IMR-90 (cell line): ENCODE data around the gene RTN3. TPM values are rescaled to one million over a fixed set of nuclear protein-coding genes. Genes with fewer than 3 reads are reported as not detected.
A peak's percentile ranks its signal among the peaks of the same experiment; 100 is the strongest.

Source experiments
- ATAC-seq: fragments of 200-7000 bp; cut with Tn5 transposase; 2 replicates; pipeline ENCODE4 v1.9.1; 2020; ENCODE audit warnings: low read depth, mild to moderate bottlenecking, moderate library complexity
- BruUV-seq: library from RNA; stranded (reverse); fragments of 400-500 nt; replicated peaks from 2 replicates; lab custom pipeline; 2021; lab: Mats Ljungman, UMichigan
- CTCF ChIA-PET: fragments of 300-600 bp; formaldehyde crosslinking; extraction: SDS; loops from one replicate; lab custom pipeline; 2021; ENCODE audit warnings: antibody characterized with exemption; lab: Yijun Ruan, JAX
- POLR2A ChIA-PET: fragments of 300-600 bp; sonication (Branson Sonifier 250); formaldehyde crosslinking; loops from one replicate; lab custom pipeline; 2022; ENCODE audit warnings: antibody characterized with exemption; ENCODE audit not compliant: unreplicated experiment; lab: Charles Lee
- DNase-seq: peaks from one replicate; pipeline ENCODE4 v3.0.0; 2013
- H2AFZ ChIP-seq: replicated peaks from 2 replicates; pipeline ENCODE3; 2013; ENCODE audit warnings: low read length, mild to moderate bottlenecking; ENCODE audit not compliant: poor library complexity
- H2AK5ac ChIP-seq: 2 replicates; pipeline ENCODE4 v1.6.1; 2013; ENCODE audit warnings: low read depth, low read length, inconsistent platforms
- H2AK9ac ChIP-seq: replicated peaks from 2 replicates; pipeline ENCODE3; 2013; ENCODE audit warnings: mild to moderate bottlenecking, low read depth, low read length, moderate library complexity; ENCODE audit not compliant: poor library complexity
- H2BK120ac ChIP-seq: 2 replicates; pipeline ENCODE4 v1.6.1; 2013; ENCODE audit warnings: low read depth, low read length, inconsistent platforms
- H2BK15ac ChIP-seq: 3 replicates; pipeline ENCODE4 v1.6.1; 2013; ENCODE audit warnings: low read depth, low read length, inconsistent platforms
- H2BK20ac ChIP-seq: 2 replicates; pipeline ENCODE4 v1.6.1; 2013; ENCODE audit warnings: low read depth, mild to moderate bottlenecking, inconsistent platforms, low read length, moderate library complexity
- H2BK5ac ChIP-seq: 2 replicates; pipeline ENCODE4 v1.6.1; 2013; ENCODE audit warnings: mild to moderate bottlenecking, low read depth, low read length, inconsistent platforms; ENCODE audit not compliant: poor library complexity, severe bottlenecking
- H3K14ac ChIP-seq: replicated peaks from 2 replicates; pipeline ENCODE4 v1.6.1; 2013; ENCODE audit warnings: low read depth, low read length, inconsistent platforms
- H3K18ac ChIP-seq: 2 replicates; pipeline ENCODE4 v1.6.1; 2013; ENCODE audit warnings: low read depth, low read length, control low read depth
- H3K23ac ChIP-seq: 2 replicates; pipeline ENCODE4 v1.6.1; 2013; ENCODE audit warnings: low read depth, low read length, inconsistent platforms
- H3K27ac ChIP-seq: 2 replicates; pipeline ENCODE4 v1.5.1; 2013; ENCODE audit warnings: mild to moderate bottlenecking, control low read depth, low read length; ENCODE audit not compliant: insufficient read depth
- H3K27me3 ChIP-seq: 2 replicates; pipeline ENCODE4 v1.6.1; 2013; ENCODE audit warnings: low read length; ENCODE audit not compliant: control insufficient read depth, insufficient read depth
- H3K36me3 ChIP-seq: 2 replicates; pipeline ENCODE4 v1.6.1; 2013; ENCODE audit warnings: low read length, mixed read lengths; ENCODE audit not compliant: control insufficient read depth, insufficient read depth
- H3K4ac ChIP-seq: 2 replicates; pipeline ENCODE4 v1.6.1; 2013; ENCODE audit warnings: low read depth, low read length, inconsistent platforms
- H3K4me1 ChIP-seq: 2 replicates; pipeline ENCODE4 v1.6.1; 2013; ENCODE audit warnings: low read length, mixed read lengths; ENCODE audit not compliant: control insufficient read depth, insufficient read depth
- H3K4me2 ChIP-seq: 2 replicates; pipeline ENCODE4 v1.6.1; 2013; ENCODE audit warnings: low read depth, mild to moderate bottlenecking, control low read depth, low read length, moderate library complexity
- H3K4me3 ChIP-seq: 2 replicates; pipeline ENCODE4 v1.5.1; 2013; ENCODE audit warnings: low read depth, mild to moderate bottlenecking, control low read depth, low read length, moderate library complexity; ENCODE audit not compliant: insufficient read depth
- H3K56ac ChIP-seq: 2 replicates; pipeline ENCODE4 v1.6.1; 2013; ENCODE audit warnings: low read length, inconsistent platforms; ENCODE audit not compliant: insufficient read depth; ENCODE audit errors: extremely low read depth
- H3K79me1 ChIP-seq, 2 experiments: 2 replicates each; pipeline ENCODE4 v1.6.1; 2013; ENCODE audit warnings: low read length in 2 of 2, inconsistent platforms in 1 of 2, low read depth in 1 of 2
- H3K9ac ChIP-seq: 2 replicates; pipeline ENCODE4 v1.6.1; 2013; ENCODE audit warnings: low read depth, low read length, control low read depth
- H3K9me1 ChIP-seq: 2 replicates; pipeline ENCODE4 v1.6.1; 2013; ENCODE audit warnings: low read length, inconsistent platforms; ENCODE audit not compliant: insufficient read depth
- H3K9me3 ChIP-seq: 2 replicates; pipeline ENCODE4 v1.6.1; 2013; ENCODE audit warnings: low read length; ENCODE audit not compliant: control insufficient read depth, insufficient read depth
- H4K20me1 ChIP-seq: 2 replicates; pipeline ENCODE4 v1.6.1; 2013; ENCODE audit warnings: low read length, inconsistent platforms; ENCODE audit not compliant: insufficient read depth
- H4K5ac ChIP-seq: 2 replicates; pipeline ENCODE4 v1.6.1; 2013; ENCODE audit warnings: mild to moderate bottlenecking, low read depth, low read length, control low read depth
- H4K8ac ChIP-seq, 2 experiments: 2 replicates each; pipeline ENCODE4 v1.6.1; 2013; ENCODE audit warnings: low read depth in 2 of 2, low read length in 2 of 2, control low read depth in 1 of 2, inconsistent platforms in 1 of 2
- H4K91ac ChIP-seq: 2 replicates; pipeline ENCODE4 v1.6.1; 2013; ENCODE audit warnings: low read depth, low read length, inconsistent platforms; ENCODE audit not compliant: insufficient read depth
- BHLHE40 ChIP-seq: fragments of 150-350 bp; IDR thresholded peaks from 2 replicates; pipeline ENCODE4 v1.6.1; 2016; ENCODE audit warnings: mild to moderate bottlenecking, low read depth, low read length
- FOS ChIP-seq: fragments of 150-350 bp; IDR thresholded peaks from 2 replicates; pipeline ENCODE4 v1.6.1; 2016; ENCODE audit warnings: low read depth, low read length
- MAZ ChIP-seq: IDR thresholded peaks from 2 replicates; pipeline ENCODE4 v1.6.1; 2012; ENCODE audit warnings: low read depth, mild to moderate bottlenecking, low read length, improper control_type of control experiment, moderate library complexity, borderline replicate concordance
- RAD21 ChIP-seq: IDR thresholded peaks from 2 replicates; pipeline ENCODE4 v1.6.1; 2012; ENCODE audit warnings: low read length, improper control_type of control experiment
- SMC3 ChIP-seq: fragments of 150-350 bp; IDR thresholded peaks from 2 replicates; pipeline ENCODE4 v1.6.1; 2016; ENCODE audit warnings: low read depth, mild to moderate bottlenecking, antibody characterized with exemption, low read length, moderate library complexity
- WGBS, 2 experiments: methylation state at CpG; one replicate each; pipeline versions ENCODE4 v1.1.5 to v1.1.7; 2013; ENCODE audit warnings: missing lambda C conversion rate in 2 of 2; ENCODE audit not compliant: insufficient read length in 1 of 2; ENCODE audit errors: extremely low coverage in 2 of 2; 5-methylcytosine and 5-hydroxymethylcytosine counted together
- dilution Hi-C: fragments of 300-500 bp; cut with HindIII; formaldehyde crosslinking; loops from one replicate; pipeline ENCODE4 v1.14.3; 2018; ENCODE audit warnings: low sequenced_read_pairs; ENCODE audit not compliant: unreplicated experiment
- in situ Hi-C: fragments of 300-500 bp; cut with MboI; formaldehyde crosslinking; loops from 3 replicates; pipeline ENCODE4 v1.14.3; 2019; ENCODE audit warnings: low sequenced_read_pairs, inconsistent platforms, mixed read lengths
- intact Hi-C: fragments of 100-400 bp; cut with micrococcal nuclease; formaldehyde crosslinking; loops from 2 replicates; pipeline ENCODE4 v1.10.0; 2022
- polyA plus RNA-seq, 3 experiments: library from polyadenylated mRNA; depleted of rRNA; stranded (reverse); fragments of >200 nt; gene quantifications; 2 replicates each; pipeline ENCODE4 v1.2.3, GENCODE V29; 2012; ENCODE audit warnings: low replicate concordance in 1 of 3
- total RNA-seq: library from RNA; depleted of rRNA; stranded (reverse); fragments of >200 nt; gene quantifications from 2 replicates; pipeline ENCODE4 v1.2.3, GENCODE V29; 2012

Gene RTN3
- total and polyA plus RNA-seq, 2 of the 4 experiments (the other 2 are of a cell fraction): 31.2 to 64.6 TPM

DNA sequence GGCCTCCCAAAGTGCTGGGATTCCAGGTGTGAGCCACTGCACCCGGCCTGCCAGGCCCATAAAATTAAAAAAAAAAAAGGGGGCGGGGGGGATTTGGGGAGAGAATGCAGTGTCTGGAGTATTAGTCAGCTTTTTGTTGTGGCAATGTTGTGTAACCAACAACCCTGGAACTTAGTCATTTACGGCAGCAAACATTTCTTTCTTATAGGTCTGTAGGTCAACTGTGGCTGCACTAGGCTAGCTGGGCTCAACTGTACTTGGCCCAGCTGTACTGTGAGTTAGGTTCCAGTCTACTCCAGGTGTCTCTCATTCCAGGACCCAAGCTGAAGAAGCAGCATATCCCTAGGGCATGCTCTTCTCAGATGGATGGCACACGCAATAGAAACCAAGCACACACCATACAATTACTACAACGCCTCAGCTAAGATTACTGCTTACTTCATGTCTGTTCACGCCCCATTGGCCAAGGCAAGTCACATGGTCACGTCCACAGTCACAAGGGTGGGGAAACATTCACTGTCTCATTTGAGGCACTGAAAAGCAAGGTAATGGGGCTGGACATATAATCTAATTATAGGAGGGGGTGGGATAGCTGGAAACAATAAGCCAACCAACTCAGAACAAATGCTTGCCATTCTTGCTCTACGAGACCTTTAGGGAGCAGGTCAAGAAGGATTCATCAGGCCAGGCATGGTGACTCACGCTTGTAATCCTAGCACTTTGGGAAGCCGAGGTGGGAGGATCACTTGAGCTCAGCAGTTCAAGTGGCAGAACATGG is 121.5 kb downstream of the RTN3 start (continued):
- TF ChIP-seq MAZ (no peak), FOS (0 out of 2 replicates have a peak, but pooled peaks have one; percentile 12)

DNA sequence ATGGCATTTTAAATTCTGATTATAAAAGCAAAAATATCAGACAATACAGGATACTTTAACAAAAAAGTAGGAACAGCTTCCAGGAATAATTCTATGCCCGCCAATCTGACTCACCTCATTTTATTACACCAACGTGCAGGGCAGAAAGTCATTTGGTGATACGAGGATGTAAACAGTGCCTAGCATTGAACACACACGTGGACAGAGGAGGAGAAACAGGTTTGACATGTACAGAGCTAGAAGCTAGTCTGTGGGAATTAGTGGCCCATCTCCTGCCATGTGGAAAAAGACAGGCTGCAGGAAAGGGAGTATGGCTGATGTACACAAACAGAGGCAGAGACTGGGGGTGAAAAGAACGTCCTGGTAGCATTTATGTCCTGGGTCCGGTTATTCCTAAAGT is 123.0 kb downstream of the RTN3 start:
- H3K4me2 ChIP-seq: no peak overlapping the region
- H3K56ac ChIP-seq: no peak overlapping the region
- H2AFZ ChIP-seq: peak overlapping the region; percentile 13
- no peak overlapping the region for H3K23ac ChIP-seq
- H4K8ac ChIP-seq: no peak overlapping the region
- H3K9ac ChIP-seq: no peak overlapping the region
- TF ChIP-seq RAD21: no peak
- TF ChIP-seq SMC3: no peak
- no peak for TF ChIP-seq BHLHE40
- dilution Hi-C loops: no loop called here
- no peak overlapping the region for H2BK120ac ChIP-seq
- ATAC-seq (no peak), DNase-seq (no peak)
- H2BK20ac ChIP-seq: no peak overlapping the region
- H2AK9ac ChIP-seq: no peak overlapping the region
- no peak overlapping the region for H3K14ac ChIP-seq
- BruUV-seq: no TSS peak
- H4K91ac ChIP-seq: no peak overlapping the region
- 83% methylated on average over 1 of the region's 6 CpGs; no CpG with 5 or more reads in 1 of the 2 experiments for WGBS, 2 experiments
- POLR2A ChIA-PET: no interaction called here
- H2AK5ac ChIP-seq: no peak overlapping the region
- H2BK5ac ChIP-seq: no peak overlapping the region
- intact Hi-C loops: no loop called here
- H3K4me1 ChIP-seq: peaks cover 9% of the 10 kb centered on the region
- peaks cover 0 to 4% of the 10 kb centered on the region in 2 experiments; a peak in 1 of 4 replicates for H3K79me1 ChIP-seq
- no peaks in the 10 kb centered on the region for H3K36me3 ChIP-seq
- no peak overlapping the region for H3K4me3 ChIP-seq
- CTCF ChIA-PET: no interaction called here
- no peaks in the 10 kb centered on the region for H3K9me3 ChIP-seq
- H3K27me3 ChIP-seq: no peaks in the 10 kb centered on the region
- no peak overlapping the region for H4K5ac ChIP-seq
- no peak overlapping the region for H3K18ac ChIP-seq
- peaks cover 8% of the 10 kb centered on the region for H3K9me1 ChIP-seq
- H3K4ac ChIP-seq: no peak overlapping the region
- H3K27ac ChIP-seq: no peak overlapping the region
- in situ Hi-C loops: no loop called here
- no peak overlapping the region for H2BK15ac ChIP-seq
- H4K20me1 ChIP-seq: no peaks in the 10 kb centered on the region
